H9 (cell line): ENCODE results near the gene ROCK2. TPM values are rescaled to one million over a fixed set of nuclear protein-coding genes. Genes with fewer than 3 reads are reported as not detected.

Source experiments
- DNase-seq: peaks from one replicate; pipeline ENCODE4 v3.0.0-alpha.2; 2017
- H2AFZ ChIP-seq: one replicate; pipeline ENCODE4 v1.6.1; 2013; ENCODE audit warnings: mild to moderate bottlenecking, low read length, control low read depth, moderate library complexity
- H2AK5ac ChIP-seq: 2 replicates; pipeline ENCODE4 v1.6.1; 2013; ENCODE audit warnings: low read length, control low read depth, mixed read lengths; ENCODE audit not compliant: insufficient read length
- H2BK120ac ChIP-seq: one replicate; pipeline ENCODE4 v1.6.1; 2013; ENCODE audit warnings: low read depth, mild to moderate bottlenecking, low read length, control low read depth, inconsistent platforms; ENCODE audit not compliant: poor library complexity, severe bottlenecking
- H2BK12ac ChIP-seq: 2 replicates; pipeline ENCODE4 v1.6.1; 2013; ENCODE audit warnings: low read length, control low read depth, mixed read lengths, low read depth; ENCODE audit not compliant: insufficient read length
- H2BK15ac ChIP-seq: 2 replicates; pipeline ENCODE4 v1.6.1; 2013; ENCODE audit warnings: low read depth, low read length, control low read depth
- H2BK20ac ChIP-seq: one replicate; pipeline ENCODE4 v1.6.1; 2013; ENCODE audit warnings: low read depth, mild to moderate bottlenecking, low read length, control low read depth, inconsistent platforms; ENCODE audit not compliant: poor library complexity, severe bottlenecking
- H2BK5ac ChIP-seq: 2 replicates; pipeline ENCODE4 v1.6.1; 2013; ENCODE audit warnings: low read length, control low read depth, mixed read lengths; ENCODE audit not compliant: insufficient read length
- H3K14ac ChIP-seq: 2 replicates; pipeline ENCODE4 v1.6.1; 2013; ENCODE audit warnings: low read length, control low read depth; ENCODE audit not compliant: insufficient read depth
- H3K18ac ChIP-seq: 2 replicates; pipeline ENCODE4 v1.6.1; 2013; ENCODE audit warnings: low read depth, mild to moderate bottlenecking, mixed read lengths, low read length, control low read depth; ENCODE audit not compliant: insufficient read length
- H3K23ac ChIP-seq: 2 replicates; pipeline ENCODE4 v1.6.1; 2013; ENCODE audit warnings: low read length, control low read depth, mixed read lengths, low read depth; ENCODE audit not compliant: insufficient read length
- H3K23me2 ChIP-seq: 2 replicates; pipeline ENCODE4 v1.6.1; 2013; ENCODE audit warnings: low read depth, mild to moderate bottlenecking, mixed read lengths, low read length, control low read depth; ENCODE audit not compliant: insufficient read length, poor library complexity, severe bottlenecking
- H3K27ac ChIP-seq: 2 replicates; pipeline ENCODE4 v1.5.1; 2013; ENCODE audit warnings: low read length, control low read depth, mixed read lengths, low read depth; ENCODE audit not compliant: insufficient read length
- H3K27me3 ChIP-seq: 2 replicates; pipeline ENCODE4 v1.6.1; 2013; ENCODE audit warnings: low read length, control low read depth, inconsistent platforms; ENCODE audit not compliant: insufficient read depth
- H3K4ac ChIP-seq: 2 replicates; pipeline ENCODE4 v1.6.1; 2013; ENCODE audit warnings: low read depth, mild to moderate bottlenecking, control low read depth, inconsistent platforms, low read length, moderate library complexity
- H3K4me1 ChIP-seq: 2 replicates; pipeline ENCODE4 v1.6.1; 2013; ENCODE audit warnings: low read length, control low read depth, inconsistent platforms; ENCODE audit not compliant: insufficient read depth
- H3K4me2 ChIP-seq: 2 replicates; pipeline ENCODE4 v1.6.1; 2013; ENCODE audit warnings: low read length, control low read depth, mixed read lengths; ENCODE audit not compliant: insufficient read length, insufficient read depth
- H3K56ac ChIP-seq: 2 replicates; pipeline ENCODE4 v1.6.1; 2013; ENCODE audit warnings: low read depth, mild to moderate bottlenecking, mixed read lengths, low read length, control low read depth; ENCODE audit not compliant: insufficient read length
- H3K79me1 ChIP-seq: 2 replicates; pipeline ENCODE4 v1.6.1; 2013; ENCODE audit warnings: low read depth, mild to moderate bottlenecking, moderate library complexity, low read length, control low read depth, inconsistent platforms; ENCODE audit not compliant: insufficient read depth, poor library complexity, severe bottlenecking
- H3K79me2 ChIP-seq: 2 replicates; pipeline ENCODE4 v1.6.1; 2013; ENCODE audit warnings: low read length, control low read depth, inconsistent platforms; ENCODE audit not compliant: insufficient read depth
- H3K9ac ChIP-seq: 2 replicates; pipeline ENCODE4 v1.6.1; 2013; ENCODE audit warnings: low read length, control low read depth, mixed read lengths; ENCODE audit not compliant: insufficient read length; ENCODE audit errors: extremely low read depth
- H3K9me3 ChIP-seq: one replicate; pipeline ENCODE4 v1.6.1; 2013; ENCODE audit warnings: low read depth, low read length, inconsistent platforms; ENCODE audit not compliant: control insufficient read depth
- H3T11ph ChIP-seq: one replicate; pipeline ENCODE4 v1.6.1; 2013; ENCODE audit warnings: mild to moderate bottlenecking, low read length, control low read depth, inconsistent platforms
- H4K20me1 ChIP-seq: one replicate; pipeline ENCODE4 v1.6.1; 2013; ENCODE audit not compliant: control insufficient read depth, insufficient read length, insufficient read depth
- H4K5ac ChIP-seq: 2 replicates; pipeline ENCODE4 v1.6.1; 2013; ENCODE audit warnings: low read depth, mild to moderate bottlenecking, mixed read lengths, low read length, control low read depth; ENCODE audit not compliant: insufficient read length
- H4K8ac ChIP-seq: replicated peaks from 2 replicates; pipeline ENCODE4 v1.6.1; 2013; ENCODE audit warnings: low read length, control low read depth, mixed read lengths, low read depth; ENCODE audit not compliant: insufficient read length
- H4K91ac ChIP-seq: 2 replicates; pipeline ENCODE4 v1.6.1; 2013; ENCODE audit warnings: low read depth, mild to moderate bottlenecking, moderate library complexity, mixed read lengths, low read length, control low read depth; ENCODE audit not compliant: insufficient read length
- H3K27ac Mint-ChIP-seq, 3 experiments: 2 replicates in 2 of 3; 3 replicates in 1 of 3; pipeline ENCODE4 v1.8.0; 2020 to 2021; ENCODE audit warnings: mixed read lengths in 3 of 3, mild to moderate bottlenecking in 1 of 3, moderate library complexity in 1 of 3
- H3K27me3 Mint-ChIP-seq: 2 replicates; pipeline ENCODE4 v1.8.0; 2021; ENCODE audit warnings: low read depth, mild to moderate bottlenecking, moderate library complexity, mixed read lengths
- H3K36me3 Mint-ChIP-seq, 3 experiments: 2 replicates in 2 of 3; 3 replicates in 1 of 3; pipeline ENCODE4 v1.8.0; 2020 to 2021; ENCODE audit warnings: low read depth in 3 of 3, mixed read lengths in 3 of 3; ENCODE audit not compliant: insufficient read depth in 1 of 3
- H3K4me1 Mint-ChIP-seq, 2 experiments: 2 replicates each; pipeline ENCODE4 v1.8.0; 2020; ENCODE audit warnings: mixed read lengths in 2 of 2
- H3K4me3 Mint-ChIP-seq, 2 experiments: 2 replicates in 1 of 2; 3 replicates in 1 of 2; pipeline ENCODE4 v1.8.0; 2020 to 2021; ENCODE audit warnings: mild to moderate bottlenecking in 2 of 2, mixed read lengths in 2 of 2, moderate library complexity in 1 of 2
- H3K9me3 Mint-ChIP-seq, 2 experiments: 2 replicates in 1 of 2; 3 replicates in 1 of 2; pipeline ENCODE4 v1.8.0; 2020; ENCODE audit warnings: mild to moderate bottlenecking in 2 of 2, mixed read lengths in 2 of 2, moderate library complexity in 1 of 2
- WGBS: extraction: QIAGEN DNeasy Blood & Tissue Kit; methylation state at CpG from one replicate; pipeline ENCODE4 v1.1.7; 2013; ENCODE audit warnings: missing lambda C conversion rate, low lambda C conversion rate, mixed read lengths; ENCODE audit not compliant: insufficient read length; ENCODE audit errors: extremely low coverage; 5-methylcytosine and 5-hydroxymethylcytosine counted together
- total RNA-seq: library from RNA; stranded (reverse); gene quantifications from 2 replicates; pipeline ENCODE4 v1.2.1, GENCODE V29; 2021
- TF ChIP-seq, protein P1 (sequence below): fragments of 200-600 bp; sonication (generic); conservative IDR thresholded peaks from 3 replicates; pipeline ENCODE4 v1.8.0; 2021; ENCODE audit warnings: antibody characterized with exemption, mild to moderate bottlenecking

ROCK2 gene
- total RNA-seq, 1 experiment from 2014 or later: 33.2 TPM

DNA sequence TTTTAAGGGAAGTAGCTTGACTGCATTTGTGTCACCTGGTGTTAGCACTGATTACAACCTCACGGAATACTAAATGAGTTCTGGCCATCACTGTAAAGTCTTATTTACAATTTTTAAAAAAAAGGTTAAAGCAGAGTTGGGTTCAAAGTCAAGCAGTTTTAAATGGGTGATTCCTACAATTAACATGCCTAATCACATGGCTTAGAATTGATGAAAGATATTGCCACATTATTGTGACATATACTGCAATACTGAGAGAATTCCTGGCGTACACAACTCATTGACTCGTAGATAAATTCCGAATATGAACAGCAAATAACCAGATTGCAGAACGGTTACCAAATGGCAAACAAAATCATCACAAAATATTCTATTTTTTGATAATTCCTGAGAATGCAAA is 34.2 kb downstream of the ROCK2 start:
- H2BK5ac ChIP-seq: no peak overlapping the region
- H3T11ph ChIP-seq: no peak overlapping the region
- Mint-ChIP-seq H3K4me1 (peaks cover 10 to 11% of the 10 kb centered on the region in 2 experiments), H3K27me3 (no peaks in the 10 kb centered on the region), H3K4me3 (no peak overlapping the region), H3K36me3 (no peaks in the 10 kb centered on the region), H3K27ac (peak overlapping the region in 1 of 3 experiments; percentile 13; a peak in 1 of 7 replicates), H3K9me3 (no peaks in the 10 kb centered on the region)
- no peak overlapping the region for H3K27ac ChIP-seq
- no peak overlapping the region for H3K9ac ChIP-seq
- no CpG with 5 or more reads among the region's 5 CpGs for WGBS
- no peak overlapping the region for H3K56ac ChIP-seq
- H3K79me1 ChIP-seq: no peaks in the 10 kb centered on the region
- H3K9me3 ChIP-seq: no peaks in the 10 kb centered on the region
- H2AFZ ChIP-seq: no peak overlapping the region
- H4K8ac ChIP-seq: no peak overlapping the region
- TF ChIP-seq, protein P1, sequence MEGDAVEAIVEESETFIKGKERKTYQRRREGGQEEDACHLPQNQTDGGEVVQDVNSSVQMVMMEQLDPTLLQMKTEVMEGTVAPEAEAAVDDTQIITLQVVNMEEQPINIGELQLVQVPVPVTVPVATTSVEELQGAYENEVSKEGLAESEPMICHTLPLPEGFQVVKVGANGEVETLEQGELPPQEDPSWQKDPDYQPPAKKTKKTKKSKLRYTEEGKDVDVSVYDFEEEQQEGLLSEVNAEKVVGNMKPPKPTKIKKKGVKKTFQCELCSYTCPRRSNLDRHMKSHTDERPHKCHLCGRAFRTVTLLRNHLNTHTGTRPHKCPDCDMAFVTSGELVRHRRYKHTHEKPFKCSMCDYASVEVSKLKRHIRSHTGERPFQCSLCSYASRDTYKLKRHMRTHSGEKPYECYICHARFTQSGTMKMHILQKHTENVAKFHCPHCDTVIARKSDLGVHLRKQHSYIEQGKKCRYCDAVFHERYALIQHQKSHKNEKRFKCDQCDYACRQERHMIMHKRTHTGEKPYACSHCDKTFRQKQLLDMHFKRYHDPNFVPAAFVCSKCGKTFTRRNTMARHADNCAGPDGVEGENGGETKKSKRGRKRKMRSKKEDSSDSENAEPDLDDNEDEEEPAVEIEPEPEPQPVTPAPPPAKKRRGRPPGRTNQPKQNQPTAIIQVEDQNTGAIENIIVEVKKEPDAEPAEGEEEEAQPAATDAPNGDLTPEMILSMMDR: no peak
- no peak overlapping the region for H2AK5ac ChIP-seq
- no peak overlapping the region for H2BK15ac ChIP-seq
- H3K4me1 ChIP-seq: no peaks in the 10 kb centered on the region
- H3K18ac ChIP-seq: no peak overlapping the region
- no peaks in the 10 kb centered on the region for H3K27me3 ChIP-seq
- H3K4ac ChIP-seq: no peak overlapping the region
- H2BK20ac ChIP-seq: no peak overlapping the region
- H3K4me2 ChIP-seq: no peak overlapping the region
- H3K14ac ChIP-seq: no peak overlapping the region
- H3K23me2 ChIP-seq: no peaks in the 10 kb centered on the region
- no peak overlapping the region for H3K23ac ChIP-seq
- no peak overlapping the region for H2BK120ac ChIP-seq
- no peaks in the 10 kb centered on the region for H4K20me1 ChIP-seq
- no peak for DNase-seq
- H3K79me2 ChIP-seq: peaks cover 8% of the 10 kb centered on the region; the same call in 1 of the 2 replicates
- no peak overlapping the region for H4K5ac ChIP-seq
- no peak overlapping the region for H2BK12ac ChIP-seq
- H4K91ac ChIP-seq: no peak overlapping the region
